ENCODE results near the gene IQCE. TPM values are rescaled to one million over a fixed set of nuclear protein-coding genes. Genes with fewer than 3 reads are reported as not detected.

Gene IQCE
- total RNA-seq, 4 donors from 2014 or later: 16.8 to 46.9 (median 26.9) TPM

DNA sequence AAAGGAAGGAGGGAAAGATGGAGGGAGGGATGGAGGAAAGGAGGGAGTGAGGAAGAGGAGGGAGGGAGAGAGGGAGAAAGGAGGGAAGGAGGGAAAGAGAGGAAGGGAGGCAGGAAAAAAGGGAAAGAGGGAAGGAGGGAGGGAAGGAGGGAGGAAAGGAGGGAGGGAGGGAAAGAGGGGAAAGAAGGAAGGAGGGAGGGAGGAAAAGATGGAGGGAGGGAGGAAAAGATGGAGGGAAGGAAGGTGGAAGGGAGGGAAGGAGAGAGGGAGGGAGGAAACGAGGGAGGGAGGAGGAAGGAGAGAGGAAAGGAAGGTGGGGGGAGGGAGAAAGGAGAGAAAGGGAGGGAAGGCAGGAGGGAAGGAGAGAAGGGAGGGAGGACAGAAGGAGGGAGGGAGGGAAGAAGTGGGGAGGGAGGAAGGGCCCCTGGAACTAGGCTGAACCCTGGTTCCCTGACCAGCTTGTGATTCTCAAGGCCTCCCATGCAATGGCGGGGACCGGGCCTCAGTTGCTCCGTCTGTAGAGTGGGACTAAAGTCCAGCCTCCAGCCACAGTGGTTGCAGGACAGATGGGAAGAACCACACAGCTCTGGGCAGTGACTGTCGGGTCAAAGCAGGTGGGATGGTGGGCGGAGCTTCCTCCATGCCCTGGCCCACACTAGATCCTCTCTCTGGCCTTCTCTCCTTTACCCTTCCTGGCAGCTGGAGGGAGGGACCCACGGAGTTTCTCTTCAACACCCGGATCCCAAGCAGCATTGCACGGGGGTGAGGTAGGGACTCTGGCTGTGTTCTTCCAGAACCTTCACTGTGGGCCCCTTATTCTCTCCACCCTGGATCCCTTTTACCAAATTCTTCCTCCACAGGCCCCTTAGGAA is 68.7 kb downstream of the IQCE start:
- Histone ChIP-seq H3K27ac (peak overlapping the region in 1 of 4 donors; percentile 68), H3K27me3 (no peaks in the 10 kb centered on the region), H3K4me1 (peaks cover 0 to 59% (median 17%) of the 10 kb centered on the region in 4 donors), H3K4me3 (no peak overlapping the region), H3K9me3 (no peaks in the 10 kb centered on the region), H3K36me3 (no peaks in the 10 kb centered on the region)
- WGBS, 2 donors: 70 to 81% methylated on average over 8 to 9 of the region's 9 CpGs
- DNase-seq (ENCODE audit: low spot score in 2 of 2): no peak
- TF ChIP-seq, protein P1, sequence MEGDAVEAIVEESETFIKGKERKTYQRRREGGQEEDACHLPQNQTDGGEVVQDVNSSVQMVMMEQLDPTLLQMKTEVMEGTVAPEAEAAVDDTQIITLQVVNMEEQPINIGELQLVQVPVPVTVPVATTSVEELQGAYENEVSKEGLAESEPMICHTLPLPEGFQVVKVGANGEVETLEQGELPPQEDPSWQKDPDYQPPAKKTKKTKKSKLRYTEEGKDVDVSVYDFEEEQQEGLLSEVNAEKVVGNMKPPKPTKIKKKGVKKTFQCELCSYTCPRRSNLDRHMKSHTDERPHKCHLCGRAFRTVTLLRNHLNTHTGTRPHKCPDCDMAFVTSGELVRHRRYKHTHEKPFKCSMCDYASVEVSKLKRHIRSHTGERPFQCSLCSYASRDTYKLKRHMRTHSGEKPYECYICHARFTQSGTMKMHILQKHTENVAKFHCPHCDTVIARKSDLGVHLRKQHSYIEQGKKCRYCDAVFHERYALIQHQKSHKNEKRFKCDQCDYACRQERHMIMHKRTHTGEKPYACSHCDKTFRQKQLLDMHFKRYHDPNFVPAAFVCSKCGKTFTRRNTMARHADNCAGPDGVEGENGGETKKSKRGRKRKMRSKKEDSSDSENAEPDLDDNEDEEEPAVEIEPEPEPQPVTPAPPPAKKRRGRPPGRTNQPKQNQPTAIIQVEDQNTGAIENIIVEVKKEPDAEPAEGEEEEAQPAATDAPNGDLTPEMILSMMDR (IDR thresholded peaks at IDR 0.05): no peak
- no peak for TF ChIP-seq POLR2A (IDR thresholded peaks at IDR 0.05)
- TF ChIP-seq EP300 (IDR thresholded peaks at IDR 0.05): no peak

DNA sequence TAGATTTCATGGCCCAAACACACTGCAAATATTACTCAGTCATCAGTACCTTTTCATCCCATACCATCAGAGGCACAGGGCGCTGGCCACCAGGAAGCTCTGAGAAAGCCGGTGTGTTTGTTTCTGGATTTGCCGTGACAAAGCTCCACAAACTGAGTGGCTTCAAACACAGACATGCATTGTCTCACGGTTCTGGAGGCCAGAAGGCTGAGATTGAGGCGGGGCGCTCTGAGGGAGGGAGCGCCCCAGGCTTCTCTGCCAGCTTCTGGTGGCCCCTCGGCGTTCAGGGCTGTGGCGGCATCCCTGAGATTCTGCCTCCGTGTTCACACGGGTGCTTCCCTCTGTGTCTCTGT is 69.3 kb downstream of the IQCE start:
- no peak for DNase-seq (ENCODE audit: low spot score in 2 of 2)
- peak overlapping the region in 1 of 4 donors; percentile 68 for H3K27ac ChIP-seq
- TF ChIP-seq POLR2A (IDR thresholded peaks at IDR 0.05) (no peak), EP300 (IDR thresholded peaks at IDR 0.05) (no peak)
- TF ChIP-seq, protein P1 (IDR thresholded peaks at IDR 0.05): no peak
- peaks cover 0 to 59% (median 18%) of the 10 kb centered on the region in 4 donors for H3K4me1 ChIP-seq
- H3K4me3 ChIP-seq: no peak overlapping the region
- no peaks in the 10 kb centered on the region for H3K36me3 ChIP-seq
- no peaks in the 10 kb centered on the region for H3K27me3 ChIP-seq
- 52 to 59% methylated on average over 12 of the region's 12 CpGs for WGBS, 2 donors
- H3K9me3 ChIP-seq: no peaks in the 10 kb centered on the region

DNA sequence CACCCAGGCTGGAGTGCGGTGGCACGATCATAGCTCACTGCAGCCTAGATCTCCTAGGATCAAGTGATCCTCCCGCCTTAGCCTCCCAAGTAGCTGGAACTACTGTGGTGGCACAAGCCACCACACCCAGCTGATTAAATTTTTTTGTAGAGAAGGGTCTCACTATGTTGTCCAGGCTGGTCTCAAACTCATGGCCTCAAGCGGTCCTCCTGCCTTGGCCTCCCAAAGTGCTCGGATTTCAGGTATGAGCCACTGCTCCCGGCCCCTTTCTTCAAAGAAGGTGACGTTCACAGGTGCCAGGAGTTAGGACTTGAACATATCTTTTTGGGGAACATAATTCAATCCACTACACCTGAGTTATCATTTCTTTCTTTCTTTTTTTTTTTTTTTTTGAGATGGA is 70.1 kb downstream of the IQCE start:
- Histone ChIP-seq H3K4me1 (peaks cover 0 to 59% (median 24%) of the 10 kb centered on the region in 4 donors), H3K27me3 (no peaks in the 10 kb centered on the region), H3K4me3 (no peak overlapping the region), H3K27ac (no peak overlapping the region), H3K36me3 (no peaks in the 10 kb centered on the region), H3K9me3 (no peaks in the 10 kb centered on the region)
- TF ChIP-seq EP300 (IDR thresholded peaks at IDR 0.05) (no peak), POLR2A (IDR thresholded peaks at IDR 0.05) (no peak)
- TF ChIP-seq, protein P1 (IDR thresholded peaks at IDR 0.05): no peak
- WGBS, 2 donors: 96 to 98% methylated on average over 7 of the region's 7 CpGs
- DNase-seq (ENCODE audit: low spot score in 2 of 2): no peak

DNA sequence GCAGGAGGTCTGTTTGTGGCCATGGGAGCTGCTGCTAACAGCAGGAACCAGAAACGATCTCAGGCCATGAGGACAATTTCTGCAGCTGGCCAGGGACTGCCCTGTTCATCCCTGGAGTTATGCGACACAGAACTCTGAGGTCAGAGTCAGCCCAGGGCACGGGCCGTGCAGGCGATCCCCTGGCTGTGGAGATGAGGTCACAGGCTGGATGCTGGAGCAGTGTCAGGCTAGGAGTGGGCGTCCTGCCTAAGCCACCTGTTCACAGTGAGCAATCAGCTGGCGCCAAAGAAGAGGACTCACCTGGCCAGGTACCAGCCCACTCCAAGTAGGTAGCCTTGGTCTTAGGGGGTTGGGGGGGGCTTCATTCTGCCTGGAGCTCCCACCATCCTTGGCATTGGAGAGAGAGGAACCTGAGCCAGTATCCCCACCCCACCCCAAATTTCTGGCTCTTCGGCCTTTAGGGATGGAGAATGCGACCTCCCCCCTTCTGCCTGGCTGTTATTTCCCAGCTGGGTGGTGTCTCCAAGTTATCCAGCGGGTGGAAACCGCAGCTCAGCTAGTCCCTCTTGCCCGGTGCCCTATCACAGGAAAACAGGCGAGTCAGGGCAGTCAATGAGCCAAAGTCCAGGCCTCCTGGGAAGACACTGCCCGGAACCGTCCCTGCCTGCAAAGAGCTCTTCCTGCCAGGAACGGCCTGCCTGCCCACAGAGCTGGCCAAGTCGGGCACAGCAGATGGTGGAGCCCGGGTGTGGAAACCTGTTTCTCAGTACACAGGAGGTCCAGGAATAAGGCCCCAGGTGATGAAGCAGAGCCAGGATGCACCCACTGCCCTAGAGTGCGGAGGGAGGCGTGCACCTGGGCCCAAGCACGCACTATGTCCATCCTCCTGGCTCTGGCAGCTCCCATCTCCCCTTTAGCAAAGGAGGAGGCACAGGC is 71.2 kb downstream of the IQCE start:
- Histone ChIP-seq H3K27ac (peak overlapping the region in 1 of 4 donors; percentile 26), H3K9me3 (no peaks in the 10 kb centered on the region), H3K36me3 (no peaks in the 10 kb centered on the region), H3K27me3 (no peaks in the 10 kb centered on the region), H3K4me1 (peaks cover 0 to 65% (median 33%) of the 10 kb centered on the region in 4 donors), H3K4me3 (no peak overlapping the region)
- TF ChIP-seq, protein P1 (IDR thresholded peaks at IDR 0.05): no peak
- TF ChIP-seq POLR2A (IDR thresholded peaks at IDR 0.05): no peak
- peak in 1 of 2 donors; percentile 64 for TF ChIP-seq EP300 (IDR thresholded peaks at IDR 0.05)
- 62 to 69% methylated on average over 15 of the region's 21 CpGs for WGBS, 2 donors
- no peak for DNase-seq (ENCODE audit: low spot score in 2 of 2)
